ENCODE data around the gene COBLL1.
"Not testable (repeated sequence)": the region's sequence is repeated elsewhere in the genome, so short reads cannot be mapped to it uniquely, and the experiment has no call there.

The COBLL1 gene

DNA sequence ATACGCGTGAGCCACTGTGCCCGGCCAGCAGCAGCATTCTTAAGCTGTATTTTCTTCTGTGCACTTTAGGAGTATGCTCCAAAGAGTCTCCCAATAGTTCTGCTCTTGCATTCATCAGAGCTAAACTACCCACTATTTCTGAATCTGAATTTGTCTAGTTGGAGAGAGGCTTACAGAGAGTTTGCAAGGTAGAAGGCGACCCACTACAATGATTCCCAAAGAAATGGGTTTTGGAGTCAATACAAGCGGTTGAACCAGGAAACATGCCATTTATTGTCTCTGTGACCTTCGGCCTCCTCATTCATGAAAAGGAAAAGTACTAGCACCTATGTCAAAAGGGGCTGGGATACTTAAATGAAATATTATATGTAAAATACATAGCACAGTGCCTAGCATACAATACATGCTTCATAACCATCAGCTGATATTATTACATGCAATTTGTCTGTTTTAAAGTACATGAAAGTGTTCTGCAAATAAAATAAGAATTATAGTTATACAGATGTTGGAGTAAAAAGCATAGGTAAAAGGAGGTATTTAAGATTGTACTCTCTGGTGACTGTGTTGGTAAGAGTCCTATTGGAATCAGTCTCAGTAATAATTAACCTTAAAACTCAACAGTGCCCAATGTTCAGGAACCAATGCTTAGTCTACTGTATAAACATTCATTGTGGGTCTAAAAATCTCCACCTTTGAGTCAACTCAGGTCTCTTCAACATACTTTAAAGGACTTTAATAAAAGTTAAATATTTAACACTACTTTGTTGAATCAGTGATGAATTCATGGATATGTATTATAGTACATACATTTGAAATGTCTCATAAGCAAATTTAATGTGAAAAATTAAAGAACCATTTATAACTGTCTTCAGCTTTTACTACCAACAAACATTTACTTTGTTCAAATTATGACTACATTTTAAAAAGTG, 130.5 kb downstream of the COBLL1 start:
- no peak for DNase-seq

DNA sequence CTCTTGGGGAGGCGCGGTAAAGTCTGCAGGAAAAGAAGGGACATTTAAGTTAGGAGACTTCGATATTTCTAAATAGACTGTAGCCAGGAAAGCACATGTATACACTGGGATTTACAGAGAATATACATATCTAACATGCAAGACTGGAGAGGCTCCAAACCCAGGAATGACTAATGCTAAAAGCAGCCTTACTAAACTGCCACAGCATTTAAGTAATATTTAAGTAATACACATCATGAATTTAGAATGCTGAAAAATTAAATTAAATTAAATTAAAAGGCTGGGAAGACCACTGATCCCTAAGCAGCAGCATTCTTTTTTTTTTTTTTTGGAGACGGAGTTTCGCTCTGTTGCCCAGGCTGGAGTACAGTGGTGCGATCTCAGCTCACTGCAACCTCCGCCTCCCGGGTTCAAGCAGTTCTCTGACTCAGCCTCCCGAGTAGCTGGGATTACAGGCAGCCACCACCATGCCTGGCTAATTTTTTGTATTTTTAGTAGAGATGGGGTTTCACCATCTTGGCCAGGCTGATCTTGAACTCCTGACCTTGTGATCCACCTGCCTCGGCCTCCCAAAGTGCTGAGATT, 131.3 kb downstream of the COBLL1 start:
- not testable (repeated sequence) for DNase-seq

GRCh38 chr2:164706522-164706921, 135.1 kb downstream of the COBLL1 start:
- DNase-seq: no peak

GRCh38 chr2:164705412-164706167, 136.0 kb downstream of the COBLL1 start:
- no peak for DNase-seq

GRCh38 chr2:164703915-164704706, 137.5 kb downstream of the COBLL1 start:
- DNase-seq: no peak

DNA sequence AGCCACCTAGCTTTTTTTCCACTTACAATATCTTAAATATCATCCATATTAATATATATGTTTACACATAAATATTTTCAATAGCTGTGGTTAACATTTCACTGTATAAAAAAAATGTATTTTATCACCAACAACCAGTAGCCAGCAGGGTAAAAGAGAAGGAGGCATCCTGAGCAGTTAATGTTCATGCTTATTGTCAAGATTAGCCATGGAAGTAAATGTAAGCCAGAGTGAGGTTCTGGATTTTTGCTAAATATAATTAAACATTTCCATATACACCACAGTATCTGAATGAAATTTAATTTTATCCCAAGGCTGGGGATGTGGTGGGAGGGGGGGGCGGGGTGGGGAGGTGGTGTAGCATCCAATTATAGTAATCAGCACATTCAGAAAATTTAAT, 140.1 kb downstream of the COBLL1 start:
- DNase-seq: no peak

GRCh38 chr2:164700390-164700789, 141.2 kb downstream of the COBLL1 start:
- DNase-seq: no peak

- DNase-seq: no peak
Observed at GRCh38 chr2:164697688-164698461, 143.7 kb downstream of the COBLL1 start.

DNA sequence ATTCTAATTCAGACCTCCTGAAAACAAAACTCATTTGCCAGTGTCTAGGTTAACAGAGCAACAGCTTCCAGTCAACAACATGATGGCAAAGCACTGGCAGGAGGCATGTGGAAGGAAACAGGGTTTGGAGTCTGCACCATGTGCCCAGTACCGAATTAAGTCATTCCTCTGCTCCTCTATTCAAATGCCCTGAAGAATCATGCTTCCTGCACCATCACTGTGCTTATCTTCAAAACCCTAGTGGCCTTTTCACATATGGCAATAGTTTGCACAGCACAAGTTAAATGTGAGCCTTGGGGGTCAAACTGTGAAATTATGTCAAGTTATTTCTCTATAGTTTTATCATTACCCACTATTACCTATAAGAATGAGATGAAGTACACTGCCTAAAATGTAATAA, 145.0 kb downstream of the COBLL1 start:
- no peak for DNase-seq

DNA sequence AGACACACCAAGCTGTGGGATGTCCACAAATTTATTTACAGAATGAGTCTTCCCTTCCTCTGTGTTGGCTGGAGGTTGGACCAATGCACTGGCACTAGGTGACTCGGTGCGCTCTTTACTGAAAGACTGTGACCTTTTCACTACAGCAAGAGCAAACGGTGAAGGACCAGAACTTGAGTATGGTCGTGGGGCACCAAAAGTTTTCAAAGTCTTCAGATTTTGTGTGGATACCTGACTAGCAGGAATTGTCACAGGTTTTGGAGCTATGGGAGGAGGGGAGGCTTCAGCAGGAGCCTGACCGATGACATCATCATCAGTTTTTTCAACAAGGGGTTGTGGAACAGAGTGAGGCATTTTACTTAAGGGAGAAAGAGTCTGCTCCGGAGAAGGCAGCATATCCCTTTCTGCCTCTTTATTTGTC, 147.3 kb downstream of the COBLL1 start:
- no peak for DNase-seq

GRCh38 chr2:164693834-164694233, 147.8 kb downstream of the COBLL1 start:
- no peak for DNase-seq

DNA sequence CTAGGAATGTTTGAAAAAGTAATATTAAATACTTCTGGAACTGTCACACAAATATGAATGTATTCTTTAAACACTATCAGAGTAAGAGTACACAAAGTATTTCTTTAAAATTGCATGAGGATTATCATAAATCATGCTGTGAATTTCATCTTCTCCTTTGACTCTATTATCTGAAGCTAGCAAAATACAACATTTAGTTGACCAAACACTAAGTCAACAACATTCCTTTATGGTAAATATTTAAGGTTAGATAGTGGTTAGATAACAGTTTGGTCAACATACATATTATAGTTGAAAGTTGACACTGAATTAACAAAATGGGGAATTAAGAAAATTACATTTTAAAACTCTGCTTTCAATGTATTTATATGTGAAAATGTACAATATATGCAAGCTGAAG, 148.2 kb downstream of the COBLL1 start:
- no peak for DNase-seq

- no peak for DNase-seq
Observed at GRCh38 chr2:164692958-164693357, 148.7 kb downstream of the COBLL1 start.

GRCh38 chr2:164692114-164692513, 149.5 kb downstream of the COBLL1 start:
- no peak for DNase-seq

DNA sequence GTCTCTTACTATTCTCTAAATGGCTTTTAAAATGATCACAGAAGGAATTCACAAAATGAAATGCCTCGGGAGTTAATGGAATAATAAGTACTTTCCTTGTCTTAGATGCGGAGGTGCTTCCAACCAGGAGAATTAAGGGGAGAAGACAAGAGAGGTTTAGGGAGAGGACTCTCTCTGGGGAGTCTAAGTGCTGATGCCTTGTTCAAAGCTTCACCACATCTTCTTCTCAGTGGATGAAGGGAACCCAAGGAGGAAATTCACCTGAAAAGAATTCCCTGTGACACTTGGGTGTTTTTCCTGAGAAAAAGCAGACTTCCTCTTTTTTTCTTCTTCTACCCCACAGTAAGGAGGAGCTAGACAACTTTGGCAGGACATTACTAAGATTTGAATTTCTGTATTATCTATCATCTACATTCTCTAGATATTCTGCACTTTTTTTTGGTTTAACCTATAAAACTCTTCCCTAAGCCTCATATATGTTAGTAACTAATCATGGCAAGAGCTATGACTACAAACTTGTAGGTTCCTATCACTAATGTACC, 150.2 kb downstream of the COBLL1 start:
- no peak for DNase-seq

- DNase-seq: no peak
Observed at GRCh38 chr2:164690361-164690760, 151.3 kb downstream of the COBLL1 start.

DNA sequence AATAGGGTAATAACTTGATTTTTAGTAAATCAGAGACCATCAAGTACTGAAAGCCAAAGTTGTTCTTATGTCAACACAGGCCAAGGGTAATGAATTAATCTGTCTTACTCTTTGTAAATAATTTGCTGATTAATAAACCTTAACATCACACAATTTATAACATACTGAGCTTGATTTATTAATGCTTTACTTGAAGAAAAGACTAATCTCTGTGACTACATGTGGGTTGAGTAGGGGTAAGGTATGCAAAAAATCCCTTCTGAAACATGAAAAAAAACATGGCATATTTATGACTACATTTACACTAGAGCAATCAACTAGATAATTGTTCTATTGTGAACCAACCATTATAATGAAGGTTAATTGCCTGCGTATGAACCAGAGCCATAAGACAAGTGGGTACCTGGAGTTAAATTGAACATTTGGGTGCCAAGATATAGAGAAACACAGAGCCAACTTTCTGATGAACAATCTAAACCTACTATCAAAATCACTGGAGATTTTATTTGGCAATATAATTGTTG, 152.7 kb downstream of the COBLL1 start:
- DNase-seq: no peak

DNA sequence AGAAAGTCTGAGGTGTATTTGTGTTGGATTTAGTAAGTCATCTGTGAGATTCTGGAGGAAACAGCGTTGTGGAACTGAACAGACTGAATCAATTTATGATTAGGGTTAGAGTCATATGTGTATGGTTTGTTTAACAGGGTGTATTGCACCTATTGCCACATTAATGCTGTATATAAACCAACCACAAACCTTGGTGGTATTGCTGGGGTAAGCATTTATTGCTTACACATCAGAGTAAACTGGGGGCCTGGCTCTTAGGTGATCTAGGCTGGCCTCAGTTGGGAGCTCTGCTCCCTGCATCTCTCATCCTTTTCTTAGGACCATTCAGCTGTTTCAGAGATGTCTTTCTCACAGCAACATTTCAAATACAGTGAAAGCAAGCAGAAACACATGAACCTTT, 160.6 kb downstream of the COBLL1 start:
- no peak for DNase-seq

- no peak for DNase-seq
Observed at GRCh38 chr2:164678631-164679149, 162.9 kb downstream of the COBLL1 start.

- DNase-seq: no peak
Observed at GRCh38 chr2:164677733-164678132, 163.9 kb downstream of the COBLL1 start.

GRCh38 chr2:164677271-164677670, 164.4 kb downstream of the COBLL1 start:
- no peak for DNase-seq
